ENCODE results near the gene DCDC2. TPM values are rescaled to one million over a fixed set of nuclear protein-coding genes. Genes with fewer than 3 reads are reported as not detected.

Gene DCDC2
- total and polyA plus RNA-seq, 8 donors = 13.1 to 40.4 (median 21.1) TPM

DNA sequence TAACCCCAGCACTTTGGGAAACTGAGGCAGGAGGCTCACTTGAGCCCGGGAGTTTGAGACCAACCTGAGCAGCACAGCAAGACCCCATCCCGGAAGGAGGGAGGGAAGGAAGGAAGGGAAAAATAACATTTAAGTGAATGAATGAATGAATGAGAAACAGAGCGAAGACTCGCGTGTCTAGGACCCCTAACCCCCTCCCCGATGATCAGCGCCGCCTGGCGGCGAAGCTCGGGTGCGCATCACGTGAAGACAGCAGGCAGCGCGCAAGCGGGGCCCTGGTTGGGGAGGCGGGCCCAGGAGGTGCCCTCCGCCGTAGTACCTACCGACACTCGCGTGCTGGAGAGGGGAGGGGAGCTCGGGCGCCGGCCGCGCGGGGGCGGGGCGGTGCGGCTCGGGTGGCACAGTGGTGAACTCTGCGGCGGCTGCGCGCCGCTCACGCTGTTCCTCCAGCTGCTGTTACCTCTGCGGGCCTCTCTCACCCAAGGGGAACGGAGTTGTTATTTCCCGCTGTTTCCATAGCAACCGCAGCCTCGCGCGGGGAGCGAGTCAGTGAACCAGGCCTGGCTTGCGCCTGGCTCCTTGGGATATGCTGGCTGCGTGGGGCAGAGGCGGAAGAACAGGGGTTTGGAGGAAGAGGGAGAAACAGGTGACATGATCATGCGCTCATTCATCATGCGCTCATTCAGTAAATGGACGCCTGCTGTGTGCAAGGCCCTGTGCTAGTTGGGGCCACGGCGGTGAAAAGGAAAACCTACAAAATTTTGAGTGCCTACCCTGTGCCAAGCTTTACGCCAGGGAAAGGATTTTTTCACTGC, 2.0 kb upstream of the DCDC2 start:
- peak; percentile 75 to 83 (median 80) for ATAC-seq
- no peak for FAIRE-seq
- no peaks in the 10 kb centered on the region for H3K27me3 ChIP-seq
- intact Hi-C loops (cut with DNase I) = no loop called here
- H3K36me3 ChIP-seq = no peaks in the 10 kb centered on the region
- H3K4me3 ChIP-seq = peak overlapping the region; percentile 29 to 47 (median 38)
- peaks cover 0 to 4% (median 4%) of the 10 kb centered on the region in 3 donors for H3K4me1 ChIP-seq
- peak overlapping the region; percentile 73 to 91 (median 82) for H3K27ac ChIP-seq
- DNase-seq = peak; percentile 84 to 95 (median 92)
- 3% methylated on average over 46 to 55 of the region's 55 CpGs for WGBS, 2 donors
- TF ChIP-seq, protein P1, sequence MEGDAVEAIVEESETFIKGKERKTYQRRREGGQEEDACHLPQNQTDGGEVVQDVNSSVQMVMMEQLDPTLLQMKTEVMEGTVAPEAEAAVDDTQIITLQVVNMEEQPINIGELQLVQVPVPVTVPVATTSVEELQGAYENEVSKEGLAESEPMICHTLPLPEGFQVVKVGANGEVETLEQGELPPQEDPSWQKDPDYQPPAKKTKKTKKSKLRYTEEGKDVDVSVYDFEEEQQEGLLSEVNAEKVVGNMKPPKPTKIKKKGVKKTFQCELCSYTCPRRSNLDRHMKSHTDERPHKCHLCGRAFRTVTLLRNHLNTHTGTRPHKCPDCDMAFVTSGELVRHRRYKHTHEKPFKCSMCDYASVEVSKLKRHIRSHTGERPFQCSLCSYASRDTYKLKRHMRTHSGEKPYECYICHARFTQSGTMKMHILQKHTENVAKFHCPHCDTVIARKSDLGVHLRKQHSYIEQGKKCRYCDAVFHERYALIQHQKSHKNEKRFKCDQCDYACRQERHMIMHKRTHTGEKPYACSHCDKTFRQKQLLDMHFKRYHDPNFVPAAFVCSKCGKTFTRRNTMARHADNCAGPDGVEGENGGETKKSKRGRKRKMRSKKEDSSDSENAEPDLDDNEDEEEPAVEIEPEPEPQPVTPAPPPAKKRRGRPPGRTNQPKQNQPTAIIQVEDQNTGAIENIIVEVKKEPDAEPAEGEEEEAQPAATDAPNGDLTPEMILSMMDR (IDR thresholded peaks at IDR 0.05) = peak; percentile 59 to 80 (median 76)
- H3K9me3 ChIP-seq = no peaks in the 10 kb centered on the region

DNA sequence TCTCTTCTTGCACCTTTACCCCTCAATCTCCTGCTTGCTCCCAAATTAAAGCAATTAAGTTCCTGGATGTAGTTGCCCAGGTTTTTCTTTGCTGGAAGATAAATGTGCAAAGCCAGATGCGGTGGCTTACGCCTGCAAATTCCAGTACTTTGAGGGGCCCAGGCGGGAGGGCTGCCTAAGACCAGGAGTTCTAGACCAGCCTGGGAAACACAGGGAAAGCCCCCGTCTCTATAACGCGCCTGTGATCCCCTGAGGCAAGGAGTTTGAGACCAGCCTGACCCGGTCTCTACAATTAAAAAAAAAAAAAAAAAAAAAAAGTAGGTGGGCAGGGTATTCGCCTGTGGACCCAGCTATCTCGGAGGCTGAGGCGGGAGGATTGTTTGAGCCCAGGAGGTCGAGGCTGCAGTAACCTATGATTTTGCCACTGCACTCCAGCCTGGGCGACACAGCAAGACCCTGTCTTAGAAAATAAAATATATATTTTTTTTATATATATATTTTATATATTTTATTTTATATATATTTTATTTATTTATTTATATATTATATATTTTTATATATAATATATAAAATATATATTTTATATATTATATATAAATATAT, 461 bp upstream of the DCDC2 start:
- H3K36me3 ChIP-seq = no peaks in the 10 kb centered on the region
- DNase-seq = peak in 4 of 6 donors; percentile 18 to 42 (median 29)
- H3K4me3 ChIP-seq = peak overlapping the region; percentile 2 to 57 (median 52)
- no peaks in the 10 kb centered on the region for H3K27me3 ChIP-seq
- intact Hi-C loops (cut with DNase I) = no loop called here
- H3K27ac ChIP-seq = peak overlapping the region; percentile 63 to 89 (median 84)
- TF ChIP-seq, protein P1 (IDR thresholded peaks at IDR 0.05) = no peak
- WGBS, 2 donors = 18 to 20% methylated on average over 12 of the region's 12 CpGs
- peaks cover 0 to 4% (median 4%) of the 10 kb centered on the region in 3 donors for H3K4me1 ChIP-seq
- no peaks in the 10 kb centered on the region for H3K9me3 ChIP-seq
- FAIRE-seq = no peak
- ATAC-seq = peak in 1 of 4 donors; percentile 2

- peak overlapping the region; percentile 4 to 57 (median 52) for H3K4me3 ChIP-seq
- no peaks in the 10 kb centered on the region for H3K27me3 ChIP-seq
- H3K4me1 ChIP-seq = peaks cover 0 to 4% (median 4%) of the 10 kb centered on the region in 3 donors
- no peaks in the 10 kb centered on the region for H3K9me3 ChIP-seq
- TF ChIP-seq, protein P1 (IDR thresholded peaks at IDR 0.05) = no peak
- ATAC-seq = no peak
- DNase-seq = no peak
- peak overlapping the region in 3 of 4 donors; percentile 31 to 89 (median 84) for H3K27ac ChIP-seq
- intact Hi-C loops (cut with DNase I) = no loop called here
- H3K36me3 ChIP-seq = no peaks in the 10 kb centered on the region
- FAIRE-seq = no peak
- WGBS, 2 donors = 37 to 44% methylated on average over 5 of the region's 5 CpGs
Observed at GRCh38 chr6:24356310-24356973, 1.4 kb downstream of the DCDC2 start.

DNA sequence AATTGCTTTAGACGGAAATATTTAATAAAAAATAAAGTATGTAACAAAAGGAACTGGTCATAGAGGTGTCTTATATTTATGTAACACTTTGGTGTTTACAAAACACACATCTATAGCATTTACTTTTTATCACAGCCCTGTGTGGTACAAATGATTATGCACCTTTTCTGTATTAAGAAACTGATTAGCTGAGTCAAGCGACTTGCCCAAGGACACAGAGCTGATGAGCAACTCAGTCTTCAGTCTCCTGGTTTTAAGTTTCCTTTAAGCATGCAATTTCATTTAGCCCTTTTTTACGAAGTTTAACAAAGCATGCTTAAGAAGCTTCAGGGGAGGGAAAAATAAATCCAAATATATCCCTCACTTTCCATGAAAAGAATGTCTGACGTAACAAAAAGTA, 2.5 kb downstream of the DCDC2 start:
- ATAC-seq (no peak), FAIRE-seq (no peak), DNase-seq (no peak)
- 26 to 28% methylated on average over 4 of the region's 4 CpGs for WGBS, 2 donors
- peaks cover 0 to 2% (median 1%) of the 10 kb centered on the region in 3 donors for H3K4me1 ChIP-seq
- H3K27me3 ChIP-seq = no peaks in the 10 kb centered on the region
- H3K27ac ChIP-seq = peak overlapping the region in 2 of 4 donors; percentile 39 to 89
- TF ChIP-seq, protein P1 (IDR thresholded peaks at IDR 0.05) = no peak
- intact Hi-C loops (cut with DNase I) = no loop called here
- no peaks in the 10 kb centered on the region for H3K36me3 ChIP-seq
- H3K9me3 ChIP-seq = no peaks in the 10 kb centered on the region
- H3K4me3 ChIP-seq = peak overlapping the region in 3 of 4 donors; percentile 4 to 57 (median 55)

Data from pancreas (tissue), 10 donors.